Fibroblast of mammary gland (primary cell): ENCODE results near the gene HSPA1B.
"Not testable (repeated sequence)": the region's sequence is repeated elsewhere in the genome, so short reads cannot be mapped to it uniquely, and the experiment has no call there.

Experiments
- DNase-seq: peaks from one replicate; pipeline ENCODE4 v3.0.0-alpha.2; 2010; ENCODE audit warnings: low read depth
- H3K4me3 ChIP-seq: 2 replicates; pipeline ENCODE4 v1.5.1; 2011; ENCODE audit warnings: low read depth, mild to moderate bottlenecking, low read length, moderate library complexity; ENCODE audit not compliant: control insufficient read depth
- CTCF ChIP-seq: conservative IDR thresholded peaks from 2 replicates; pipeline ENCODE4 v1.5.1; 2011; ENCODE audit warnings: low read depth, low read length, inconsistent platforms; ENCODE audit not compliant: control insufficient read depth, insufficient read depth

HSPA1B gene

DNA sequence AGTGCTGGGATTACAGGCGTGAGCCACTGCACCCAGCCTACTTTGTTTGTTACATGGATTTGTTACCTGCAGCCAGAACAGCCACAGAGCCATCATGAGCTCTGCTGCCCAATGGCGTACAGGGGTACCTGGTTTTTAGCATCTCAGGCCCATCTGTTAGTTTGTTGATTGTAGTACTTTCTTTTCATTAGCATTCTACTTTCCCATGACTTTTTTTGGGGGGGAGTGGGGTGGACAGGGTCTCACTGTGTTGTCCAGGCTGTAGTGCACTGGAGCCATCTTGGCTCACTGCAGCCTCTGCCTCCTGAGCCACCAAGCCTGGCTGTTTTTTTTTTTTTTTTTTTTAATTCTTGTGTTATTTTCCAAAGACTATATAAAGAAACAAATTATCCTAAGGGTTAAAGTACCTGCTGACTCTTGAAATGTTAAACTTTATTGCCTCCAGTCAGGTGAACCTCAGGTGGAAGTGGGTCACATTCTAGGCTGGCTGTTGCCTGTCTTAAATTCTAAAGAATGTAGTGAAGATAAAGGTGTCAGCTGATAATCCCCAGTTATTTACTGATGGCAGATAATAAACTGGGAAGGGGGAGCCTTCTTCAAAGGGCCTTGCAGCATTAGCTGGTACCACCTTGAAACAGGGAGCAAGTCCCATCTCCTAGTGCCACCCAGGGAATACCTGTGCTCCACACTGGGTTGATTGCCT lies 19.9 kb downstream of the HSPA1B start:
- DNase-seq: no peak
- no peak for TF ChIP-seq CTCF
- no peak overlapping the region for H3K4me3 ChIP-seq

DNA sequence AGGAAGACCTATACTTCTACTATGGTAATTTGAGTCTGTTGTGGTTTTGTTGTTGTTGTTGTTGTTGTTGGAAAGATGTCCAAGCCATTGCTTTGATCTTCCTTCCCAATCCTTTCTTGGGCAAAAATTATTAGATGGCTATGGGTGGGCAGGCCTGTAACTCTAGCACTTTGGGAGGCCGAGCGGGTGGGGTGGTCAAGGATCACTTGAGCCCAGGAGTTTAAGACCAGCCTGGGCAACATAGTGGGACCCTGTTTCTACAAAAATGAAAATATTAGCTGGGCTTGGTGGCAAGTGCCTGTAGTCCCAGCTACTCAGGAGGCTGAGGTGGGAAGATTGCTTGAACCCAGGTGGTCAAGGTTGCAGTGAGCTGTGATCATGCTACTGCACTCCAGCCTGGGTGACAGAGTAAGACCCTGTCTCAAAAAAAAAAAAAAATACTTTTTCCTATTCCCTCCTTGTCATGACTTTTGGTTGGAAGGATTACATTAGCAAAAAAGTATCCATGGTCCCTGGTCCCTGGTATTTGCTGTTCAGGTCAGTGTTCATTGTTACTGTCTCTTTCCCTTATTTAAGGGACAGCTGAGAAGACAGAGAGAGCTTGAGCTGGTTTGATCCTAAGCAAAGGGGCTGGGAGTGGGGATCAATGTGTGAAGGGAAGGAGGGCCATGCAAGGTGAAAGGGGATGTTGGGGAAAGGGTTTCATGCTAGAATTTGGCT lies 23.4 kb downstream of the HSPA1B start:
- no peak for TF ChIP-seq CTCF
- DNase-seq: no peak
- no peak overlapping the region for H3K4me3 ChIP-seq

- no peak overlapping the region for H3K4me3 ChIP-seq
- DNase-seq: no peak
- TF ChIP-seq CTCF: no peak
Measured at GRCh38 chr6:31851485-31851832, 23.9 kb downstream of the HSPA1B start.

- H3K4me3 ChIP-seq, DNase-seq: not testable (repeated sequence)
Measured at GRCh38 chr6:31851980-31852718, 24.6 kb downstream of the HSPA1B start.

GRCh38 chr6:31857774-31858173 lies 30.2 kb downstream of the HSPA1B start:
- not testable (repeated sequence) for DNase-seq, H3K4me3 ChIP-seq

DNA sequence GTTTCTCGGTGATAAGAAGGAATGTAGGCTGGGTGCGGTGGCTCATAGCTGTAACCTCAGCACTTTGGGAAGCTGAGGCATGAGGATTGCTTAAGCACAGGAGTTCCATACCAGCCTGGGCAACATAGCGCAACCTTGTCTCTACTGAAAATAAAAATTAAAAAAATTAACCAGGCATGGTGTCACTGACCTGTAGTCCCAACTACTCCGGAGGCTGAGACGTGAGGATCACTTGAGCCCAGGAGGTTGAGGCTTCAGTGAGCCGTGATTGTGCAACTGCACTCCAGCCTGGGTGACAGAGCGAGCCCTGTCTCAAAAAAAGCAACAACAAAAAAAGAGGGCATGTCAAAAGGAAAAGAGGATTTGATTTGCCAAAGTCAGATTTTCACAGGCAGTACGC lies 31.2 kb downstream of the HSPA1B start:
- DNase-seq: no peak
- TF ChIP-seq CTCF: no peak
- H3K4me3 ChIP-seq: no peak overlapping the region

- H3K4me3 ChIP-seq: no peak overlapping the region
- no peak for TF ChIP-seq CTCF
Measured at GRCh38 chr6:31859923-31860322, 32.4 kb downstream of the HSPA1B start.

DNA sequence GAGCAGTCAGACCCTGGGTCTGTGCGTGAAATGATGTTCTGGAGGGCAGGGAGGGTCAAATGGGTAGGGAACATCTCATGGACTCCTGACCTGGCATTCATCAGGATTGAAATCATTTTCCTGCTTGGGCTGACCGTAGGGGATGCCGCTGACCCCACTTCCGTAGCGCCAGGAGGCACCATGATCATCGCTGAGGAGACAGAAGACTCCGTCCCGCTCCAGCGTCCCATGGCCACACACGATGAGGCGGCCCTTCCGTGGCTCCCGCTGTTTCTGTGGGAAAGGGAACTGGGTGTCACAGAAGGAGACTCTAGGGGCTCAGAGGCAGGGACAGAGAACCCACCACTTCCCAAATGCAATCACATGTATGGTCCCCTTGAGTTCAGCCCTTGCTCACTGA lies 32.8 kb downstream of the HSPA1B start:
- no peak for DNase-seq
- no peak for TF ChIP-seq CTCF
- no peak overlapping the region for H3K4me3 ChIP-seq

More at GRCh38 chr6:31859923-31860322, 32.4 kb downstream of the HSPA1B start:
- DNase-seq: no peak
